Superior temporal gyrus (tissue), 1 donor: ENCODE measurements around the gene TGFBR3L.
"Not testable (repeated sequence)": the region's sequence is repeated elsewhere in the genome, so short reads cannot be mapped to it uniquely, and the experiment has no call there.

Experiments used
- DNase-seq: peaks from one replicate; pipeline ENCODE4 v3.0.0-alpha.2; 2016; ENCODE audit errors: extremely low spot score

TGFBR3L gene

GRCh38 chr19:7879836-7880235, 34.8 kb upstream of the TGFBR3L start:
- no peak for DNase-seq

- no peak for DNase-seq
These were observed 32.7 kb upstream of the TGFBR3L start for GRCh38 chr19:7881910-7882309.

- DNase-seq: no peak
These were observed 31.5 kb upstream of the TGFBR3L start for GRCh38 chr19:7883105-7883504.

GRCh38 chr19:7883796-7884570, 30.6 kb upstream of the TGFBR3L start:
- no peak for DNase-seq

GRCh38 chr19:7885818-7886217, 28.8 kb upstream of the TGFBR3L start:
- DNase-seq: no peak

GRCh38 chr19:7887408-7888144, 27.1 kb upstream of the TGFBR3L start:
- DNase-seq: no peak

GRCh38 chr19:7888145-7888825, 26.3 kb upstream of the TGFBR3L start, which contains the start of gene LRRC8E:
TSS of gene LRRC8E (plus strand) at chr19:7888510. CDS start at chr19:7895604, 7,094 bp downstream.
- DNase-seq: no peak

GRCh38 chr19:7888826-7889217, 25.8 kb upstream of the TGFBR3L start:
- no peak for DNase-seq

GRCh38 chr19:7893362-7894101, 21.1 kb upstream of the TGFBR3L start:
- DNase-seq: not testable (repeated sequence)

- no peak for DNase-seq
These were observed 19.9 kb upstream of the TGFBR3L start for GRCh38 chr19:7894612-7895309.

GRCh38 chr19:7895565-7895964, 19.1 kb upstream of the TGFBR3L start:
- no peak for DNase-seq

- no peak for DNase-seq
These were observed 17.3 kb upstream of the TGFBR3L start for GRCh38 chr19:7897292-7897691.

- no peak for DNase-seq
These were observed 15.7 kb upstream of the TGFBR3L start for GRCh38 chr19:7898967-7899366.

GRCh38 chr19:7899751-7900378, 14.8 kb upstream of the TGFBR3L start:
- DNase-seq: no peak

- DNase-seq: no peak
These were observed 14.2 kb upstream of the TGFBR3L start for GRCh38 chr19:7900401-7900870.

GRCh38 chr19:7900931-7901330, 13.7 kb upstream of the TGFBR3L start:
- DNase-seq: no peak

- DNase-seq: no peak
These were observed 13.3 kb upstream of the TGFBR3L start for GRCh38 chr19:7901337-7901736.

GRCh38 chr19:7902796-7903243, 11.8 kb upstream of the TGFBR3L start:
- DNase-seq: no peak

- DNase-seq: peak; percentile 99
These were observed 11.2 kb upstream of the TGFBR3L start, which contains the start of gene MAP2K7 for GRCh38 chr19:7903244-7904073. TSS of gene MAP2K7 (plus strand) at chr19:7903877. CDS start at chr19:7903945, 68 bp downstream.
